Measurements from ENCODE around the gene UBALD2.

Gene UBALD2

GRCh38 chr17:76271669-76272540 is 6.8 kb downstream of the UBALD2 start:
- no peak for DNase-seq (ENCODE audit: low read depth in 1 of 2, low spot score in 1 of 2)
- TF ChIP-seq SPI1 (IDR thresholded peaks at IDR 0.05; ENCODE audit: borderline replicate concordance, low read depth) (no peak), POLR2AphosphoS5 (IDR thresholded peaks at IDR 0.05; ENCODE audit: low read depth) (peak; percentile 63; the same call in 1 of the 2 replicates)
- Histone ChIP-seq H3K27ac (replicated peaks) (no peak overlapping the region; the same call in 1 of the 2 replicates), H3K27me3 (ENCODE audit: insufficient read depth, poor library complexity, severe bottlenecking) (no peaks in the 10 kb centered on the region), H3K4me3 (replicated peaks; ENCODE audit: insufficient read depth, low read length) (no peak overlapping the region)

DNA sequence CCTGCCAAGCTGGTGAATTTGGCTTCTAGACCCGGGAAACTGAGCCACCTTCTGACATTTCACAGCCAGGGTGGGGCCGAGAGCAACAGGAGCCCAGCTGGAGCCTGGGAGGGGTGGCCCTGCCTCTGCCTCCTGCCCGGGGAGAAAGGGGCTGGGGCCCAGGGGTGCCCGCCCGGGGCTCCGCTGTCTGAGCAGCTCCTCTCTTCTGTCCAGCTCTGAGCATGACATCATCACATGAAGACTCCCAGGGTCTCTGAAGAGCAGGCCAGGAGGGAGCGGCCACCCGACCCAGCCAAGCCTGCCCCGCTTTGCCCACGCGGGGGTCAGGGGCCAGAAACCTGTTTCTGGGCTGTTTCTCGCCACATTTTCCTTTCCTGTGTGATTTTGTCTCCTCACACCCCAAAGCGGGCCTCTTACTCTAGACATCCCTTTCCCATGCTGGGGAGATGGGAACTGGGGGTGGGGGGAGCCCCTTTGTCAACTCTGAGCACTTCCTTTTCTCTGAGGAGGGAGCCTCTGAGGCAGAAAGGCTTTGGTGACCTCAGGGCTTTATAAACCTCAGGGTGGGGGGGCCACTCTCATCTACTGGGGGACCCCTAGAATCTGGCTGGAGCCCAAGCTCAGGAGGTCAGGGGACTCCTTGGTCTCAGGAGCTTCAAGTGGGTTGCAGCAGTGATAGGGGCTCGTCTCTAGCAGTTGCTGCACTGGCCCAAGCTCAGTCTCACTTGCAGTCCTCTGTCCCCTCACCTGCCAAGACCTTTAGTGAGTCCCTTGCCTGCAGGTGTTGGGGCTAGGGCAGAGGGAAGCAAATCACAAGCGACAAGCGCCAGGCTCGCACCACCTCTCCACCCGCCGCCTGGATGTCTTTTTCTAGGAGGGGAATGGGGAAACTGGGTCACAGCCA is 7.6 kb downstream of the UBALD2 start:
- DNase-seq (ENCODE audit: low read depth in 1 of 2, low spot score in 1 of 2), result peak in 1 of 2 experiments; percentile 50

GRCh38 chr17:76273445-76274111 is 8.4 kb downstream of the UBALD2 start:
- TF ChIP-seq GABPA (IDR thresholded peaks at IDR 0.05; ENCODE audit: low read depth) (no peak), CTCF (IDR thresholded peaks at IDR 0.05; ENCODE audit: insufficient read depth, low read length) (no peak), SPI1 (IDR thresholded peaks at IDR 0.05; ENCODE audit: borderline replicate concordance, low read depth) (no peak), POLR2AphosphoS5 (IDR thresholded peaks at IDR 0.05; ENCODE audit: low read depth) (no peak)
- TF ChIP-seq, protein P1, sequence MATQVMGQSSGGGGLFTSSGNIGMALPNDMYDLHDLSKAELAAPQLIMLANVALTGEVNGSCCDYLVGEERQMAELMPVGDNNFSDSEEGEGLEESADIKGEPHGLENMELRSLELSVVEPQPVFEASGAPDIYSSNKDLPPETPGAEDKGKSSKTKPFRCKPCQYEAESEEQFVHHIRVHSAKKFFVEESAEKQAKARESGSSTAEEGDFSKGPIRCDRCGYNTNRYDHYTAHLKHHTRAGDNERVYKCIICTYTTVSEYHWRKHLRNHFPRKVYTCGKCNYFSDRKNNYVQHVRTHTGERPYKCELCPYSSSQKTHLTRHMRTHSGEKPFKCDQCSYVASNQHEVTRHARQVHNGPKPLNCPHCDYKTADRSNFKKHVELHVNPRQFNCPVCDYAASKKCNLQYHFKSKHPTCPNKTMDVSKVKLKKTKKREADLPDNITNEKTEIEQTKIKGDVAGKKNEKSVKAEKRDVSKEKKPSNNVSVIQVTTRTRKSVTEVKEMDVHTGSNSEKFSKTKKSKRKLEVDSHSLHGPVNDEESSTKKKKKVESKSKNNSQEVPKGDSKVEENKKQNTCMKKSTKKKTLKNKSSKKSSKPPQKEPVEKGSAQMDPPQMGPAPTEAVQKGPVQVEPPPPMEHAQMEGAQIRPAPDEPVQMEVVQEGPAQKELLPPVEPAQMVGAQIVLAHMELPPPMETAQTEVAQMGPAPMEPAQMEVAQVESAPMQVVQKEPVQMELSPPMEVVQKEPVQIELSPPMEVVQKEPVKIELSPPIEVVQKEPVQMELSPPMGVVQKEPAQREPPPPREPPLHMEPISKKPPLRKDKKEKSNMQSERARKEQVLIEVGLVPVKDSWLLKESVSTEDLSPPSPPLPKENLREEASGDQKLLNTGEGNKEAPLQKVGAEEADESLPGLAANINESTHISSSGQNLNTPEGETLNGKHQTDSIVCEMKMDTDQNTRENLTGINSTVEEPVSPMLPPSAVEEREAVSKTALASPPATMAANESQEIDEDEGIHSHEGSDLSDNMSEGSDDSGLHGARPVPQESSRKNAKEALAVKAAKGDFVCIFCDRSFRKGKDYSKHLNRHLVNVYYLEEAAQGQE (IDR thresholded peaks at IDR 0.05; ENCODE audit: insufficient replicate concordance, low read depth), result no peak
- H3K27me3 ChIP-seq (ENCODE audit: insufficient read depth, poor library complexity, severe bottlenecking), result no peaks in the 10 kb centered on the region
- H3K4me3 ChIP-seq (replicated peaks; ENCODE audit: insufficient read depth, low read length), result no peak overlapping the region
- H3K27ac ChIP-seq (replicated peaks), result no peak overlapping the region
- DNase-seq (ENCODE audit: low read depth in 1 of 2, low spot score in 1 of 2), result no peak

More for the DNA sequence above, 7.6 kb downstream of the UBALD2 start:
- TF ChIP-seq POLR2AphosphoS5 (IDR thresholded peaks at IDR 0.05; ENCODE audit: low read depth) (no peak), CTCF (IDR thresholded peaks at IDR 0.05; ENCODE audit: insufficient read depth, low read length) (no peak), GABPA (IDR thresholded peaks at IDR 0.05; ENCODE audit: low read depth) (no peak), SPI1 (IDR thresholded peaks at IDR 0.05; ENCODE audit: borderline replicate concordance, low read depth) (peak; percentile 75; the same call in 1 of the 2 replicates)
- TF ChIP-seq, protein P1 (IDR thresholded peaks at IDR 0.05; ENCODE audit: insufficient replicate concordance, low read depth), result no peak
- Histone ChIP-seq H3K27ac (replicated peaks) (no peak overlapping the region; the same call in 1 of the 2 replicates), H3K27me3 (ENCODE audit: insufficient read depth, poor library complexity, severe bottlenecking) (no peaks in the 10 kb centered on the region), H3K4me3 (replicated peaks; ENCODE audit: insufficient read depth, low read length) (no peak overlapping the region)
